Measurements from ENCODE around the gene TSC22D4. TPM values are rescaled to one million over a fixed set of nuclear protein-coding genes. Genes with fewer than 3 reads are reported as not detected.

Gene TSC22D4
- total RNA-seq, 1 experiment from 2014 or later = 68.8 TPM

GRCh38 chr7:100513212-100513810, 34.3 kb upstream of the TSC22D4 start:
- Histone ChIP-seq H3K4me1 (replicated peaks; ENCODE audit: insufficient read depth) (peaks cover 25% of the 10 kb centered on the region), H3K79me2 (ENCODE audit: low read depth) (no peaks in the 10 kb centered on the region), H3K36me3 (ENCODE audit: low read depth) (no peaks in the 10 kb centered on the region), H3K4me3 (no peak overlapping the region), H3K9me3 (ENCODE audit: insufficient read depth, low read depth) (no peaks in the 10 kb centered on the region), H3K4me2 (no peak overlapping the region), H3F3A (ENCODE audit: insufficient read depth, low read depth) (no peaks in the 10 kb centered on the region; the same call in 1 of the 2 replicates), H3K9me2 (ENCODE audit: insufficient read depth) (no peaks in the 10 kb centered on the region), H2AFZ (no peak overlapping the region), H3K27ac (no peak overlapping the region), H3K27me3 (ENCODE audit: insufficient read depth, low read depth) (no peaks in the 10 kb centered on the region), H4K20me1 (ENCODE audit: insufficient read depth) (no peaks in the 10 kb centered on the region)
- TF ChIP-seq EZH2 (IDR thresholded peaks at IDR 0.05; ENCODE audit: low read depth) = no peak
- no peak for TF ChIP-seq CTCF (conservative IDR thresholded peaks at IDR 0.05)
- no peak for DNase-seq
- BruUV-seq (replicated peaks) = no TSS peak
- intact Hi-C loops (cut with micrococcal nuclease; ENCODE audit: unreplicated experiment) = no loop called here
- POLR2A ChIA-PET (ENCODE audit: unreplicated experiment) = no interaction called here
- CTCF ChIA-PET = no interaction called here

GRCh38 chr7:100510437-100511239, 31.6 kb upstream of the TSC22D4 start:
- H3K4me3 ChIP-seq = no peak overlapping the region
- TF ChIP-seq CTCF (conservative IDR thresholded peaks at IDR 0.05) = no peak
- no peak for TF ChIP-seq EZH2 (IDR thresholded peaks at IDR 0.05; ENCODE audit: low read depth)
- intact Hi-C loops (cut with micrococcal nuclease; ENCODE audit: unreplicated experiment) = no loop called here
- no peak overlapping the region for H2AFZ ChIP-seq
- no peaks in the 10 kb centered on the region for H3K79me2 ChIP-seq (ENCODE audit: low read depth)
- ChIA-PET CTCF (interaction anchor here (0.6 to 0.7 kb wide), 2 partner anchors 10 to 590 kb away, joined by 3 to 11 read pairs; no protein-coding TSS in a partner anchor), POLR2A (ENCODE audit: unreplicated experiment) (no interaction called here)
- H3F3A ChIP-seq (ENCODE audit: insufficient read depth, low read depth) = 0 out of 2 replicates have a peak, but pooled peaks cover 2% of the 10 kb centered on the region
- no peaks in the 10 kb centered on the region for H3K9me2 ChIP-seq (ENCODE audit: insufficient read depth)
- BruUV-seq (replicated peaks) = no TSS peak
- no peak for DNase-seq
- H3K4me2 ChIP-seq = no peak overlapping the region
- no peaks in the 10 kb centered on the region for H3K27me3 ChIP-seq (ENCODE audit: insufficient read depth, low read depth)
- H3K27ac ChIP-seq = no peak overlapping the region
- H3K36me3 ChIP-seq (ENCODE audit: low read depth) = no peaks in the 10 kb centered on the region
- H3K4me1 ChIP-seq (replicated peaks; ENCODE audit: insufficient read depth) = peaks cover 13% of the 10 kb centered on the region
- H4K20me1 ChIP-seq (ENCODE audit: insufficient read depth) = no peaks in the 10 kb centered on the region
- no peaks in the 10 kb centered on the region for H3K9me3 ChIP-seq (ENCODE audit: insufficient read depth, low read depth)

- peaks cover 11% of the 10 kb centered on the region for H3K4me1 ChIP-seq (replicated peaks; ENCODE audit: insufficient read depth)
- H4K20me1 ChIP-seq (ENCODE audit: insufficient read depth) = no peaks in the 10 kb centered on the region
- H3K27ac ChIP-seq = no peak overlapping the region
- no peaks in the 10 kb centered on the region for H3K27me3 ChIP-seq (ENCODE audit: insufficient read depth, low read depth)
- no peak overlapping the region for H3K4me2 ChIP-seq
- DNase-seq = no peak
- H3K9me3 ChIP-seq (ENCODE audit: insufficient read depth, low read depth) = no peaks in the 10 kb centered on the region
- H3K4me3 ChIP-seq = no peak overlapping the region
- CTCF ChIA-PET = no interaction called here
- no peaks in the 10 kb centered on the region for H3K9me2 ChIP-seq (ENCODE audit: insufficient read depth)
- H2AFZ ChIP-seq = no peak overlapping the region
- intact Hi-C loops (cut with micrococcal nuclease; ENCODE audit: unreplicated experiment) = no loop called here
- POLR2A ChIA-PET (ENCODE audit: unreplicated experiment) = no interaction called here
- no peaks in the 10 kb centered on the region for H3K79me2 ChIP-seq (ENCODE audit: low read depth)
- peaks cover 14% of the 10 kb centered on the region; the same call in 1 of the 2 replicates for H3F3A ChIP-seq (ENCODE audit: insufficient read depth, low read depth)
- BruUV-seq (replicated peaks) = no TSS peak
- no peaks in the 10 kb centered on the region for H3K36me3 ChIP-seq (ENCODE audit: low read depth)
- no peak for TF ChIP-seq EZH2 (IDR thresholded peaks at IDR 0.05; ENCODE audit: low read depth)
- TF ChIP-seq CTCF (conservative IDR thresholded peaks at IDR 0.05) = no peak
Measured at GRCh38 chr7:100509231-100509630, 30.2 kb upstream of the TSC22D4 start.
